PC-9 (cell line): Measurements from ENCODE around the gene CCDC63. TPM values are rescaled to one million over a fixed set of nuclear protein-coding genes. Genes with fewer than 3 reads are reported as not detected.

Experiments
- BruUV-seq: library from RNA; stranded (reverse); fragments of 400-500 nt; replicated peaks from 2 replicates; lab custom pipeline; 2021; lab: Mats Ljungman, UMichigan
- CTCF ChIA-PET: fragments of 300-600 bp; sonication (Branson Sonifier 250); formaldehyde crosslinking; loops from one replicate; lab custom pipeline; 2022; ENCODE audit warnings: antibody characterized with exemption; lab: Charles Lee
- POLR2A ChIA-PET: fragments of 300-600 bp; sonication (Branson Sonifier 250); formaldehyde crosslinking; loops from one replicate; lab custom pipeline; 2022; ENCODE audit warnings: antibody characterized with exemption; ENCODE audit not compliant: unreplicated experiment; lab: Charles Lee
- DNase-seq, 2 experiments: peaks; one replicate each; pipeline versions ENCODE4 v3.0.0 to v3.0.0-alpha.2; 2015 to 2022; ENCODE audit warnings: mixed read lengths in 1 of 2
- H2AFZ ChIP-seq: fragments of 200-600 bp; sonication (generic); 2 replicates; pipeline ENCODE4 v1.8.1; 2017; ENCODE audit warnings: antibody characterized with exemption
- H3F3A ChIP-seq: fragments of 200-600 bp; sonication (generic); 2 replicates; pipeline ENCODE4 v1.8.1; 2017; ENCODE audit warnings: antibody characterized with exemption, mild to moderate bottlenecking, low read depth; ENCODE audit not compliant: insufficient read depth
- H3K27ac ChIP-seq: fragments of 200-600 bp; sonication (generic); 2 replicates; pipeline ENCODE4 v1.6.1; 2016; ENCODE audit warnings: mixed run types
- H3K27me3 ChIP-seq: fragments of 200-600 bp; sonication (generic); 2 replicates; pipeline ENCODE4 v1.6.1; 2016; ENCODE audit warnings: low read depth, mixed run types; ENCODE audit not compliant: insufficient read depth
- H3K36me3 ChIP-seq: fragments of 200-600 bp; sonication (generic); 2 replicates; pipeline ENCODE4 v1.6.1; 2016; ENCODE audit warnings: low read depth, mixed run types
- H3K4me1 ChIP-seq: fragments of 200-600 bp; sonication (generic); replicated peaks from 2 replicates; pipeline ENCODE4 v1.6.1; 2016; ENCODE audit warnings: mixed run types; ENCODE audit not compliant: insufficient read depth
- H3K4me2 ChIP-seq: fragments of 200-600 bp; sonication (generic); 2 replicates; pipeline ENCODE4 v1.6.1; 2017; ENCODE audit warnings: mixed run types
- H3K4me3 ChIP-seq: fragments of 200-600 bp; sonication (generic); 2 replicates; pipeline ENCODE4 v1.6.1; 2016; ENCODE audit warnings: mixed run types
- H3K79me2 ChIP-seq: fragments of 200-600 bp; sonication (generic); 2 replicates; pipeline ENCODE4 v1.6.1; 2017; ENCODE audit warnings: low read depth, mixed run types
- H3K9me2 ChIP-seq: fragments of 200-600 bp; sonication (generic); 2 replicates; pipeline ENCODE4 v1.8.1; 2017; ENCODE audit warnings: mild to moderate bottlenecking; ENCODE audit not compliant: insufficient read depth
- H3K9me3 ChIP-seq: fragments of 200-600 bp; sonication (generic); 2 replicates; pipeline ENCODE4 v1.8.1; 2016; ENCODE audit warnings: low read depth; ENCODE audit not compliant: insufficient read depth
- H4K20me1 ChIP-seq: fragments of 200-600 bp; sonication (generic); 2 replicates; pipeline ENCODE4 v1.8.1; 2017; ENCODE audit not compliant: insufficient read depth
- CTCF ChIP-seq: fragments of 200-600 bp; sonication (generic); conservative IDR thresholded peaks from 2 replicates; pipeline ENCODE4 v1.6.1; 2017; ENCODE audit warnings: mixed run types, antibody characterized with exemption, mild to moderate bottlenecking, moderate library complexity
- EZH2 ChIP-seq: fragments of 200-600 bp; sonication (generic); IDR thresholded peaks from 2 replicates; pipeline ENCODE4 v1.8.0; 2017; ENCODE audit warnings: antibody characterized with exemption, low read depth
- intact Hi-C: fragments of 100-400 bp; cut with micrococcal nuclease; formaldehyde crosslinking; loops from one replicate; pipeline ENCODE4 v1.10.0; 2022; ENCODE audit not compliant: unreplicated experiment
- total RNA-seq: library from RNA; stranded (reverse); gene quantifications from 2 replicates; pipeline ENCODE4 v1.2.3, GENCODE V29; 2021

Gene CCDC63
- total RNA-seq, 1 experiment from 2014 or later, result not detected

GRCh38 chr12:110819150-110819549 is 27.6 kb upstream of the CCDC63 start:
- Histone ChIP-seq H3K79me2 (no peaks in the 10 kb centered on the region), H3F3A (no peaks in the 10 kb centered on the region), H3K27ac (no peak overlapping the region), H3K36me3 (no peaks in the 10 kb centered on the region), H3K9me3 (no peaks in the 10 kb centered on the region), H3K27me3 (0 out of 2 replicates have a peak, but pooled peaks cover under 1% of the 10 kb centered on the region), H3K4me1 (no peaks in the 10 kb centered on the region), H4K20me1 (no peaks in the 10 kb centered on the region), H3K4me3 (no peak overlapping the region), H2AFZ (no peak overlapping the region), H3K4me2 (no peak overlapping the region), H3K9me2 (no peaks in the 10 kb centered on the region)
- POLR2A ChIA-PET, result no interaction called here
- no TSS peak for BruUV-seq
- intact Hi-C loops, result no loop called here
- TF ChIP-seq EZH2 (no peak), CTCF (no peak)
- CTCF ChIA-PET, result no interaction called here
- DNase-seq, result no peak

DNA sequence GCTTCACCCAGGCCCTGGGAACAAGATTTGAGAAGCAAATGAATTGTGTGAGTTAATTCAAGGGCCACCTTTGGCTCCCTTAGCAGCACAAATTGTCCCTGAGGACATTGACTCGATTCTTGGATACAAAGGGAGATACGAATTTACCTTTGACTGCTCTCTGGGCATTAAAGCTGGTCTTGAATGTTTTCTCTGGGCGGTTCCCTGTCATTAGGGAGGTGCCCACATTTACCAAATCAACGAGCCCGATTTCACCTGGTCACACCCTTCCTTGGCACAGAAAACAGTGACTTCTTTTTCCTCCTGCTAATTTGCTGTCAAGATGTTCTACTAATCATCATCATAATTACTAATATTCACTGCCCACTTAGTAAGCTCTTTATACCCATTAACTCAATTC is 27.1 kb upstream of the CCDC63 start:
- intact Hi-C loops, result loop anchor here (10.0 kb wide), 1 partner anchor 115 kb away; no protein-coding TSS in a partner anchor
- no peaks in the 10 kb centered on the region for H3K36me3 ChIP-seq
- no peaks in the 10 kb centered on the region for H3K79me2 ChIP-seq
- no peak overlapping the region for H3K4me2 ChIP-seq
- H4K20me1 ChIP-seq, result no peaks in the 10 kb centered on the region
- no peaks in the 10 kb centered on the region for H3K9me2 ChIP-seq
- TF ChIP-seq EZH2 (no peak), CTCF (no peak)
- no peak overlapping the region for H3K4me3 ChIP-seq
- H2AFZ ChIP-seq, result no peak overlapping the region
- no TSS peak for BruUV-seq
- H3K9me3 ChIP-seq, result no peaks in the 10 kb centered on the region
- H3K27ac ChIP-seq, result no peak overlapping the region
- DNase-seq, result no peak
- ChIA-PET CTCF (no interaction called here), POLR2A (no interaction called here)
- no peaks in the 10 kb centered on the region for H3K4me1 ChIP-seq
- H3K27me3 ChIP-seq, result no peaks in the 10 kb centered on the region; the same call in 1 of the 2 replicates
- H3F3A ChIP-seq, result no peaks in the 10 kb centered on the region

DNA sequence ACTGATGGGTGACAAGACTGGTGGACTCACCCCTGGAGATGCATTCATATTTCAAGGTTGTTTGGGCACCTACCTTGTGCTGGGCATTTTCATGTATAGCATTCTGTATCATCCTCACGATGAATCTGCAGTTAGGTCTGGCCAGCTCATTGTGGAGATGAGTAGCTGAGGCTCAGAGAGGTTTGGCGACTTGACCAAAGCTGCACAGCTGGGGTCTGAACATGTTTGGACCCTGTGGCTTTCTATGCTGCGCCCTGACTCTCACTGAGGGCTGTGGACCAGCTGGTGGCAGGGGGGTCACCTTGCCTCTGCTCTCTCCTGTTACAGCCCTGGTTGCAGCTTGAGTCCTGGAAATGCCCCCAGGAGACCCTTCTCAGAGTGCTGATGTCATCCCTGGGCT is 24.9 kb upstream of the CCDC63 start:
- H3K36me3 ChIP-seq, result no peaks in the 10 kb centered on the region
- no peak for DNase-seq
- TF ChIP-seq EZH2 (no peak), CTCF (no peak)
- H3K27me3 ChIP-seq, result no peaks in the 10 kb centered on the region; the same call in 1 of the 2 replicates
- H3K79me2 ChIP-seq, result no peaks in the 10 kb centered on the region
- no peaks in the 10 kb centered on the region for H3F3A ChIP-seq
- no peaks in the 10 kb centered on the region for H3K9me2 ChIP-seq
- H3K4me3 ChIP-seq, result no peak overlapping the region
- H3K4me1 ChIP-seq, result no peaks in the 10 kb centered on the region
- H3K4me2 ChIP-seq, result no peak overlapping the region
- CTCF ChIA-PET, result no interaction called here
- BruUV-seq, result no TSS peak
- intact Hi-C loops, result loop anchor here (10.0 kb wide), 1 partner anchor 117 kb away; no protein-coding TSS in a partner anchor
- H4K20me1 ChIP-seq, result no peaks in the 10 kb centered on the region
- no peak overlapping the region for H3K27ac ChIP-seq
- H2AFZ ChIP-seq, result no peak overlapping the region
- POLR2A ChIA-PET, result no interaction called here
- H3K9me3 ChIP-seq, result no peaks in the 10 kb centered on the region
